ENCODE results near the gene RASGEF1B.

- TF ChIP-seq, protein P1, sequence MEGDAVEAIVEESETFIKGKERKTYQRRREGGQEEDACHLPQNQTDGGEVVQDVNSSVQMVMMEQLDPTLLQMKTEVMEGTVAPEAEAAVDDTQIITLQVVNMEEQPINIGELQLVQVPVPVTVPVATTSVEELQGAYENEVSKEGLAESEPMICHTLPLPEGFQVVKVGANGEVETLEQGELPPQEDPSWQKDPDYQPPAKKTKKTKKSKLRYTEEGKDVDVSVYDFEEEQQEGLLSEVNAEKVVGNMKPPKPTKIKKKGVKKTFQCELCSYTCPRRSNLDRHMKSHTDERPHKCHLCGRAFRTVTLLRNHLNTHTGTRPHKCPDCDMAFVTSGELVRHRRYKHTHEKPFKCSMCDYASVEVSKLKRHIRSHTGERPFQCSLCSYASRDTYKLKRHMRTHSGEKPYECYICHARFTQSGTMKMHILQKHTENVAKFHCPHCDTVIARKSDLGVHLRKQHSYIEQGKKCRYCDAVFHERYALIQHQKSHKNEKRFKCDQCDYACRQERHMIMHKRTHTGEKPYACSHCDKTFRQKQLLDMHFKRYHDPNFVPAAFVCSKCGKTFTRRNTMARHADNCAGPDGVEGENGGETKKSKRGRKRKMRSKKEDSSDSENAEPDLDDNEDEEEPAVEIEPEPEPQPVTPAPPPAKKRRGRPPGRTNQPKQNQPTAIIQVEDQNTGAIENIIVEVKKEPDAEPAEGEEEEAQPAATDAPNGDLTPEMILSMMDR (IDR thresholded peaks at IDR 0.05) = no peak
- TF ChIP-seq EP300 (IDR thresholded peaks at IDR 0.05) (no peak), POLR2A (IDR thresholded peaks at IDR 0.05) (no peak)
These were observed 44.5 kb upstream of the RASGEF1B start for GRCh38 chr4:81516241-81516640.

Data from gastroesophageal sphincter (tissue), 3 donors.